ENCODE data around the gene SPRED3. TPM values are rescaled to one million over a fixed set of nuclear protein-coding genes. Genes with fewer than 3 reads are reported as not detected.
A peak's percentile ranks its signal among the peaks of the same experiment; 100 is the strongest.

Gene SPRED3
- total and polyA plus RNA-seq, 9 of the 15 experiments (the other 6 are each of a cell fraction or from before 2014, with no cell fraction given) = 0.05 to 1.3 (median 0.36) TPM

DNA sequence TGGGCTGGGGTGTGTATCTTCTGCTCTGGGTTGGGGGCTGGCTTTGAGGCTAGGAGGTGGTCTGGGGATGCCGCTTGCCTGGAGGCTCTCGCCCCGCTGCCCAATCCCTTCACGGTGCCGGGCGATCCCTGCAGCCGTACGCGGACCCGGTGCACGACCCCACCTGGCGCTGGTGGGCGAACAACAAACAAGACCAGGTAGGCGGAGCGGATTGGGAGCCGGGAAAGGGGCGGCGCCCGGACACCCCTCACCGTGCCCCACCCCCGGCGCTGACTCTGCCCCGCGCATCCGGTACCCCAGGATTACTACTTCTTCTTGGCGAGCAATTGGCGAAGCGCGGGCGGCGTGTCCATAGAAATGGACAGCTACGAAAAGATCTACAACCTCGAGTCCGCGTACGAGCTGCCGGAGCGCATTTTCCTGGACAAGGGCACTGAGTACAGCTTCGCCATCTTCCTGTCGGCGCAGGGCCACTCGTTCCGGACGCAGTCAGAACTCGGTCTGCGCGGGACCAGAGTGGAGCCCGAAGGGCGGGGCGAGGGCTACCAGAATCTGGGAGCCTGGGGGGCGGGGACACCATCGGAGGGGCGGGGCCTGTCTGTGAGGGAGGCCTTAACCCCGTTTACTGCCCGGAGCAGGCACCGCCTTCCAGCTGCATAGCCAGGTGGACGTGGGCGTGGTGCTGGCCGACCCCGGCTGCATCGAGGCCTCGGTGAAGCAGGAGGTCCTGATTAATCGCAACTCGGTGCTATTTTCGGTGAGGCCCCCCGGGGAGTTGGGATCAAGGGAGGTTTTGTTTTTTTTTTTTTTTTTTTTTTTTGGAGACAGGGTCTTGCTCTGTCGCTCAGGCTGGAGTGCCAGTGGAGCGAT is 26.2 kb upstream of the SPRED3 start (continued):
- TF ChIP-seq, protein P1, sequence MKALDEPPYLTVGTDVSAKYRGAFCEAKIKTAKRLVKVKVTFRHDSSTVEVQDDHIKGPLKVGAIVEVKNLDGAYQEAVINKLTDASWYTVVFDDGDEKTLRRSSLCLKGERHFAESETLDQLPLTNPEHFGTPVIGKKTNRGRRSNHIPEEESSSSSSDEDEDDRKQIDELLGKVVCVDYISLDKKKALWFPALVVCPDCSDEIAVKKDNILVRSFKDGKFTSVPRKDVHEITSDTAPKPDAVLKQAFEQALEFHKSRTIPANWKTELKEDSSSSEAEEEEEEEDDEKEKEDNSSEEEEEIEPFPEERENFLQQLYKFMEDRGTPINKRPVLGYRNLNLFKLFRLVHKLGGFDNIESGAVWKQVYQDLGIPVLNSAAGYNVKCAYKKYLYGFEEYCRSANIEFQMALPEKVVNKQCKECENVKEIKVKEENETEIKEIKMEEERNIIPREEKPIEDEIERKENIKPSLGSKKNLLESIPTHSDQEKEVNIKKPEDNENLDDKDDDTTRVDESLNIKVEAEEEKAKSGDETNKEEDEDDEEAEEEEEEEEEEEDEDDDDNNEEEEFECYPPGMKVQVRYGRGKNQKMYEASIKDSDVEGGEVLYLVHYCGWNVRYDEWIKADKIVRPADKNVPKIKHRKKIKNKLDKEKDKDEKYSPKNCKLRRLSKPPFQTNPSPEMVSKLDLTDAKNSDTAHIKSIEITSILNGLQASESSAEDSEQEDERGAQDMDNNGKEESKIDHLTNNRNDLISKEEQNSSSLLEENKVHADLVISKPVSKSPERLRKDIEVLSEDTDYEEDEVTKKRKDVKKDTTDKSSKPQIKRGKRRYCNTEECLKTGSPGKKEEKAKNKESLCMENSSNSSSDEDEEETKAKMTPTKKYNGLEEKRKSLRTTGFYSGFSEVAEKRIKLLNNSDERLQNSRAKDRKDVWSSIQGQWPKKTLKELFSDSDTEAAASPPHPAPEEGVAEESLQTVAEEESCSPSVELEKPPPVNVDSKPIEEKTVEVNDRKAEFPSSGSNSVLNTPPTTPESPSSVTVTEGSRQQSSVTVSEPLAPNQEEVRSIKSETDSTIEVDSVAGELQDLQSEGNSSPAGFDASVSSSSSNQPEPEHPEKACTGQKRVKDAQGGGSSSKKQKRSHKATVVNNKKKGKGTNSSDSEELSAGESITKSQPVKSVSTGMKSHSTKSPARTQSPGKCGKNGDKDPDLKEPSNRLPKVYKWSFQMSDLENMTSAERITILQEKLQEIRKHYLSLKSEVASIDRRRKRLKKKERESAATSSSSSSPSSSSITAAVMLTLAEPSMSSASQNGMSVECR (CRISPR knock-in tag; IDR thresholded peaks at IDR 0.05) = peak; percentile 13; the same call in 1 of the 2 replicates
- TF ChIP-seq KDM5B (IDR thresholded peaks at IDR 0.05; ENCODE audit: insufficient replicate concordance, low read depth, low read length) (peak; percentile 31), YY1 (IDR thresholded peaks at IDR 0.05; ENCODE audit: borderline replicate concordance in 1 of 3, control insufficient read depth in 1 of 3, extremely low read depth in 1 of 3, insufficient read depth in 3 of 3, insufficient read length in 1 of 3, insufficient replicate concordance in 2 of 3, low read depth in 1 of 3, low read length in 2 of 3) (peak in 1 of 3 experiments; percentile 49)
